KBM-7 (cell line): ENCODE measurements around the gene ADCY4.
"Not testable (repeated sequence)": the region's sequence is repeated elsewhere in the genome, so short reads cannot be mapped to it uniquely, and the experiment has no call there.

Experiments used
- DNase-seq: peaks from one replicate; pipeline ENCODE4 v3.0.0-alpha.2; 2015
- in situ Hi-C: fragments of 300-500 bp; cut with MboI; formaldehyde crosslinking; loops from 2 replicates; pipeline ENCODE4 v1.14.3; 2020; ENCODE audit warnings: low sequenced_read_pairs, low pct_unique_long_range_greater_than_20kb, mixed read lengths

The ADCY4 gene

GRCh38 chr14:24334431-24335291 lies at the start of gene ADCY4:
ADCY4 (minus strand) TSS chr14:24335071; CDS start chr14:24334652, 419 bp downstream.
- in situ Hi-C loops, result loop anchor here (10.0 to 25.0 kb wide), 2 partner anchors 100 to 353 kb away; no protein-coding TSS in a partner anchor
- no peak for DNase-seq

- DNase-seq, result no peak
- in situ Hi-C loops, result no loop called here
Observed at GRCh38 chr14:24384169-24384568, 49.3 kb upstream of the ADCY4 start.

- DNase-seq, result no peak
- in situ Hi-C loops, result no loop called here
Observed at GRCh38 chr14:24382064-24382371, 47.1 kb upstream of the ADCY4 start.

GRCh38 chr14:24381363-24382063 lies 46.6 kb upstream of the ADCY4 start:
- in situ Hi-C loops, result no loop called here
- DNase-seq, result no peak

GRCh38 chr14:24379907-24380730 lies 45.2 kb upstream of the ADCY4 start:
- in situ Hi-C loops, result no loop called here
- DNase-seq, result no peak

- in situ Hi-C loops, result no loop called here
- DNase-seq, result no peak
Observed at GRCh38 chr14:24378981-24379906, 44.4 kb upstream of the ADCY4 start.

GRCh38 chr14:24378327-24378726 lies 43.5 kb upstream of the ADCY4 start:
- no peak for DNase-seq
- in situ Hi-C loops, result no loop called here

GRCh38 chr14:24377657-24378056 lies 42.8 kb upstream of the ADCY4 start:
- in situ Hi-C loops, result no loop called here

GRCh38 chr14:24377126-24377525 lies 42.3 kb upstream of the ADCY4 start:
- in situ Hi-C loops, result no loop called here
- DNase-seq, result peak; percentile 53

More at GRCh38 chr14:24377657-24378056, 42.8 kb upstream of the ADCY4 start:
- no peak for DNase-seq

GRCh38 chr14:24376448-24377070 lies 41.7 kb upstream of the ADCY4 start:
- no peak for DNase-seq
- in situ Hi-C loops, result no loop called here

GRCh38 chr14:24372701-24373416 lies 38.0 kb upstream of the ADCY4 start:
- no peak for DNase-seq
- in situ Hi-C loops, result no loop called here

GRCh38 chr14:24371605-24372004 lies 36.7 kb upstream of the ADCY4 start:
- in situ Hi-C loops, DNase-seq: not testable (repeated sequence)

- in situ Hi-C loops, result no loop called here
- DNase-seq, result no peak
Observed at GRCh38 chr14:24370748-24371147, 35.9 kb upstream of the ADCY4 start.

GRCh38 chr14:24369907-24370687 lies 35.2 kb upstream of the ADCY4 start:
- DNase-seq, result no peak
- in situ Hi-C loops, result no loop called here

GRCh38 chr14:24369463-24369862 lies 34.6 kb upstream of the ADCY4 start:
- DNase-seq, result no peak
- in situ Hi-C loops, result no loop called here

GRCh38 chr14:24368562-24369252 lies 33.8 kb upstream of the ADCY4 start:
- peak; percentile 44 for DNase-seq
- in situ Hi-C loops, result no loop called here
